Body of pancreas (tissue), 4 donors: ENCODE data around the gene EFCAB6. TPM values are rescaled to one million over a fixed set of nuclear protein-coding genes. Genes with fewer than 3 reads are reported as not detected.

ENCODE experiments used
- ATAC-seq: fragments of 150-250 bp; one replicate; pipeline ENCODE4 v1.9.1; 2016
- DNase-seq, 4 donors: peaks; one replicate each; pipeline ENCODE4 v3.0.0-alpha.2; 2019
- H3K27ac ChIP-seq, 4 donors: fragments of 200-600 bp; sonication (generic); 1 replicate in 3 of 4; 2 replicates in 1 of 4; pipeline versions ENCODE4 v1.5.1 to v1.6.1; 2016 to 2019; ENCODE audit warnings: mild to moderate bottlenecking in 1 of 4, mixed read lengths in 1 of 4, moderate library complexity in 1 of 4
- H3K27me3 ChIP-seq, 2 donors: fragments of 200-600 bp; sonication (generic); one replicate each; pipeline ENCODE4 v1.6.0; 2016; ENCODE audit warnings: mild to moderate bottlenecking in 1 of 2
- H3K36me3 ChIP-seq, 2 donors: fragments of 200-600 bp; sonication (generic); replicated peaks in 1 of 2; 2 replicates each; pipeline ENCODE4 v1.5.1; 2016; ENCODE audit warnings: low read depth in 2 of 2; ENCODE audit not compliant: insufficient read depth in 1 of 2
- H3K4me1 ChIP-seq: fragments of 200-600 bp; sonication (generic); one replicate; pipeline ENCODE4 v1.6.0; 2016
- H3K4me3 ChIP-seq, 2 donors: fragments of 200-600 bp; sonication (generic); 1 replicate in 1 of 2; 2 replicates in 1 of 2; pipeline ENCODE4 v1.5.1; 2016 to 2019
- H3K9me3 ChIP-seq, 3 donors: fragments of 200-600 bp; sonication (generic); 1 replicate in 2 of 3; 2 replicates in 1 of 3; pipeline ENCODE4 v1.5.1; 2016
- CTCF ChIP-seq, 7 experiments: fragments of 450-650 bp in 4 of 7; fragments of 200-600 bp in 3 of 7; sonication (generic) in 3 of 7; IDR thresholded peaks; one replicate each; pipeline ENCODE4 v1.5.1; 2016 to 2019; ENCODE audit warnings: antibody characterized with exemption in 7 of 7
- POLR2A ChIP-seq, 3 donors: fragments of 450-650 bp; IDR thresholded peaks; one replicate each; pipeline ENCODE4 v1.6.1; 2016; ENCODE audit warnings: antibody characterized with exemption in 3 of 3, mild to moderate bottlenecking in 2 of 3
- WGBS, 2 donors: methylation state at CpG; one replicate each; pipeline ENCODE4 v1.1.5; 2017; 5-methylcytosine and 5-hydroxymethylcytosine counted together
- intact Hi-C: fragments of 100-400 bp; cut with DNase I; formaldehyde crosslinking; loops from one replicate; pipeline ENCODE4 v1.15.1; 2023
- total RNA-seq, 2 donors: library from RNA; depleted of rRNA; stranded (reverse); fragments of >200 nt; gene quantifications; one replicate each; pipeline ENCODE4 v1.1.0, GENCODE V29; 2016

Gene EFCAB6
- total RNA-seq, 2 donors from 2014 or later: 4.0 to 4.4 TPM

- Histone ChIP-seq H3K9me3 (no peaks in the 10 kb centered on the region), H3K27ac (no peak overlapping the region), H3K27me3 (no peaks in the 10 kb centered on the region), H3K4me3 (no peak overlapping the region), H3K4me1 (peaks cover 16% of the 10 kb centered on the region), H3K36me3 (no peaks in the 10 kb centered on the region)
- WGBS, 2 donors: 63 to 87% methylated on average over 7 to 13 of the region's 13 CpGs
- TF ChIP-seq CTCF (IDR thresholded peaks at IDR 0.05) (no peak), POLR2A (IDR thresholded peaks at IDR 0.05) (no peak)
- ATAC-seq (no peak), DNase-seq (no peak)
- intact Hi-C loops: no loop called here
These were observed 8.0 kb upstream of the EFCAB6 start for GRCh38 chr22:43819931-43820640.

- DNase-seq (no peak), ATAC-seq (no peak)
- peaks cover 16% of the 10 kb centered on the region for H3K4me1 ChIP-seq
- intact Hi-C loops: no loop called here
- 77 to 82% methylated on average over 9 to 12 of the region's 12 CpGs for WGBS, 2 donors
- H3K9me3 ChIP-seq: no peaks in the 10 kb centered on the region
- H3K27ac ChIP-seq: no peak overlapping the region
- TF ChIP-seq CTCF (IDR thresholded peaks at IDR 0.05) (no peak), POLR2A (IDR thresholded peaks at IDR 0.05) (no peak)
- no peaks in the 10 kb centered on the region for H3K36me3 ChIP-seq
- H3K4me3 ChIP-seq: no peak overlapping the region
- H3K27me3 ChIP-seq: no peaks in the 10 kb centered on the region
These were observed 7.4 kb upstream of the EFCAB6 start for GRCh38 chr22:43819421-43819921.

- Histone ChIP-seq H3K27ac (no peak overlapping the region), H3K27me3 (no peaks in the 10 kb centered on the region), H3K4me3 (no peak overlapping the region), H3K36me3 (no peaks in the 10 kb centered on the region), H3K9me3 (no peaks in the 10 kb centered on the region), H3K4me1 (peaks cover 12% of the 10 kb centered on the region)
- no peak for DNase-seq
- no peak for ATAC-seq
- no peak for TF ChIP-seq CTCF (IDR thresholded peaks at IDR 0.05)
- TF ChIP-seq POLR2A (IDR thresholded peaks at IDR 0.05): no peak
- 88 to 92% methylated on average over 10 to 11 of the region's 11 CpGs for WGBS, 2 donors
- intact Hi-C loops: no loop called here
These were observed 6.9 kb upstream of the EFCAB6 start for GRCh38 chr22:43818981-43819380.

- no peak overlapping the region for H3K4me3 ChIP-seq
- DNase-seq (no peak), ATAC-seq (no peak)
- intact Hi-C loops: no loop called here
- H3K27me3 ChIP-seq: no peaks in the 10 kb centered on the region
- TF ChIP-seq POLR2A (IDR thresholded peaks at IDR 0.05) (no peak), CTCF (IDR thresholded peaks at IDR 0.05) (no peak)
- no peaks in the 10 kb centered on the region for H3K36me3 ChIP-seq
- H3K9me3 ChIP-seq: no peaks in the 10 kb centered on the region
- H3K4me1 ChIP-seq: peaks cover 9% of the 10 kb centered on the region
- 89 to 95% methylated on average over 9 of the region's 9 CpGs for WGBS, 2 donors
- H3K27ac ChIP-seq: no peak overlapping the region
These were observed 5.3 kb upstream of the EFCAB6 start for GRCh38 chr22:43817402-43817801.

GRCh38 chr22:43814264-43814663 lies 2.2 kb upstream of the EFCAB6 start:
- ATAC-seq (no peak), DNase-seq (no peak)
- TF ChIP-seq POLR2A (IDR thresholded peaks at IDR 0.05) (no peak), CTCF (IDR thresholded peaks at IDR 0.05) (no peak)
- H3K36me3 ChIP-seq: no peaks in the 10 kb centered on the region
- H3K4me3 ChIP-seq: no peak overlapping the region
- WGBS, 2 donors: 99 to 100% methylated on average over 5 of the region's 5 CpGs
- H3K9me3 ChIP-seq: no peaks in the 10 kb centered on the region
- H3K4me1 ChIP-seq: peaks cover 14% of the 10 kb centered on the region
- intact Hi-C loops: no loop called here
- H3K27me3 ChIP-seq: no peaks in the 10 kb centered on the region
- no peak overlapping the region for H3K27ac ChIP-seq
